Lower lobe of right lung (tissue), 2 donors: Measurements from ENCODE around the gene ASPM. TPM values are rescaled to one million over a fixed set of nuclear protein-coding genes. Genes with fewer than 3 reads are reported as not detected.

Experiments used
- ATAC-seq, 2 donors: fragments of 200-7000 bp; cut with Tn5 transposase; one replicate each; pipeline ENCODE4 v1.9.1; 2020 to 2022; ENCODE audit warnings: mild to moderate bottlenecking in 2 of 2, moderate library complexity in 2 of 2
- DNase-seq: peaks from one replicate; pipeline ENCODE4 v3.0.0-alpha.2; 2020
- H3K27ac ChIP-seq: fragments of 200-600 bp; one replicate; pipeline ENCODE4 v1.8.0; 2022
- H3K27me3 ChIP-seq: fragments of 200-600 bp; one replicate; pipeline ENCODE4 v1.8.0; 2022; ENCODE audit warnings: low read depth
- H3K36me3 ChIP-seq: fragments of 200-600 bp; one replicate; pipeline ENCODE4 v1.8.0; 2022; ENCODE audit warnings: mild to moderate bottlenecking
- H3K4me1 ChIP-seq: fragments of 200-600 bp; one replicate; pipeline ENCODE4 v1.8.0; 2022
- H3K4me3 ChIP-seq: fragments of 200-600 bp; one replicate; pipeline ENCODE4 v1.8.0; 2022; ENCODE audit warnings: mild to moderate bottlenecking
- H3K9me3 ChIP-seq: fragments of 200-600 bp; one replicate; pipeline ENCODE4 v1.8.0; 2022
- CTCF ChIP-seq: fragments of 200-600 bp; IDR thresholded peaks from one replicate; pipeline ENCODE4 v1.8.0; 2022; ENCODE audit warnings: antibody characterized with exemption, mild to moderate bottlenecking
- intact Hi-C: fragments of 100-400 bp; cut with DNase I; formaldehyde crosslinking; loops from one replicate; pipeline ENCODE4 v1.11.0; 2022
- total RNA-seq: library from RNA; stranded (reverse); fragmentation: NEBNext Ultra II Directional; extraction: Animal tissue kit (Norgen Biotek cat#: 25700); gene quantifications from one replicate; pipeline ENCODE4 v1.2.1, GENCODE V29; 2021
- donor health status: DM: no; HTN: yes; CAD: no; lungs with severe emphysema.

The ASPM gene
- total RNA-seq, 1 donor from 2014 or later = 1.6 TPM

GRCh38 chr1:197096137-197096536 is 50.3 kb downstream of the ASPM start:
- Histone ChIP-seq H3K36me3 (no peaks in the 10 kb centered on the region), H3K4me1 (no peaks in the 10 kb centered on the region), H3K27me3 (no peaks in the 10 kb centered on the region), H3K27ac (no peak overlapping the region), H3K4me3 (no peak overlapping the region), H3K9me3 (no peaks in the 10 kb centered on the region)
- TF ChIP-seq CTCF = no peak
- no peak for DNase-seq
- intact Hi-C loops = no loop called here
- ATAC-seq = no peak

GRCh38 chr1:197093226-197093885 is 53.1 kb downstream of the ASPM start:
- Histone ChIP-seq H3K27me3 (no peaks in the 10 kb centered on the region), H3K4me1 (no peaks in the 10 kb centered on the region), H3K4me3 (no peak overlapping the region), H3K36me3 (no peaks in the 10 kb centered on the region), H3K9me3 (no peaks in the 10 kb centered on the region), H3K27ac (no peak overlapping the region)
- no peak for ATAC-seq
- no peak for TF ChIP-seq CTCF
- intact Hi-C loops = no loop called here
- DNase-seq = no peak

GRCh38 chr1:197092491-197093023 is 53.9 kb downstream of the ASPM start:
- no peak for ATAC-seq
- intact Hi-C loops = no loop called here

GRCh38 chr1:197083474-197083873 is 63.0 kb downstream of the ASPM start:
- Histone ChIP-seq H3K27ac (no peak overlapping the region), H3K36me3 (no peaks in the 10 kb centered on the region), H3K27me3 (no peaks in the 10 kb centered on the region), H3K9me3 (no peaks in the 10 kb centered on the region), H3K4me3 (no peak overlapping the region), H3K4me1 (no peaks in the 10 kb centered on the region)
- intact Hi-C loops = no loop called here
- TF ChIP-seq CTCF = no peak
- DNase-seq (no peak), ATAC-seq (no peak)

More at GRCh38 chr1:197092491-197093023, 53.9 kb downstream of the ASPM start:
- Histone ChIP-seq H3K4me1 (no peaks in the 10 kb centered on the region), H3K36me3 (no peaks in the 10 kb centered on the region), H3K9me3 (no peaks in the 10 kb centered on the region), H3K27me3 (no peaks in the 10 kb centered on the region), H3K27ac (no peak overlapping the region), H3K4me3 (no peak overlapping the region)
- DNase-seq = no peak
- TF ChIP-seq CTCF = no peak

- Histone ChIP-seq H3K36me3 (no peaks in the 10 kb centered on the region), H3K4me1 (no peaks in the 10 kb centered on the region), H3K27ac (no peak overlapping the region), H3K9me3 (no peaks in the 10 kb centered on the region), H3K27me3 (no peaks in the 10 kb centered on the region), H3K4me3 (no peak overlapping the region)
- intact Hi-C loops = no loop called here
- no peak for ATAC-seq
- no peak for DNase-seq
- TF ChIP-seq CTCF = no peak
These were observed 65.2 kb downstream of the ASPM start for GRCh38 chr1:197081117-197081753.
